Limb (tissue), 2 donors: ENCODE data around the gene MTIF3.
A peak's percentile ranks its signal among the peaks of the same experiment; 100 is the strongest.

Experiments
- DNase-seq, 2 donors: peaks; one replicate each; pipeline ENCODE4 v3.0.0-alpha.2; 2016; ENCODE audit errors: extremely low spot score in 2 of 2

MTIF3 gene, protein sequence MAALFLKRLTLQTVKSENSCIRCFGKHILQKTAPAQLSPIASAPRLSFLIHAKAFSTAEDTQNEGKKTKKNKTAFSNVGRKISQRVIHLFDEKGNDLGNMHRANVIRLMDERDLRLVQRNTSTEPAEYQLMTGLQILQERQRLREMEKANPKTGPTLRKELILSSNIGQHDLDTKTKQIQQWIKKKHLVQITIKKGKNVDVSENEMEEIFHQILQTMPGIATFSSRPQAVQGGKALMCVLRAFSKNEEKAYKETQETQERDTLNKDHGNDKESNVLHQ

GRCh38 chr13:27449936-27450828, at the start of gene MTIF3:
TSS of gene MTIF3 (minus strand) at chr13:27450564. CDS start at chr13:27440448, 10,116 bp downstream.
- DNase-seq = peak; percentile 93

DNA sequence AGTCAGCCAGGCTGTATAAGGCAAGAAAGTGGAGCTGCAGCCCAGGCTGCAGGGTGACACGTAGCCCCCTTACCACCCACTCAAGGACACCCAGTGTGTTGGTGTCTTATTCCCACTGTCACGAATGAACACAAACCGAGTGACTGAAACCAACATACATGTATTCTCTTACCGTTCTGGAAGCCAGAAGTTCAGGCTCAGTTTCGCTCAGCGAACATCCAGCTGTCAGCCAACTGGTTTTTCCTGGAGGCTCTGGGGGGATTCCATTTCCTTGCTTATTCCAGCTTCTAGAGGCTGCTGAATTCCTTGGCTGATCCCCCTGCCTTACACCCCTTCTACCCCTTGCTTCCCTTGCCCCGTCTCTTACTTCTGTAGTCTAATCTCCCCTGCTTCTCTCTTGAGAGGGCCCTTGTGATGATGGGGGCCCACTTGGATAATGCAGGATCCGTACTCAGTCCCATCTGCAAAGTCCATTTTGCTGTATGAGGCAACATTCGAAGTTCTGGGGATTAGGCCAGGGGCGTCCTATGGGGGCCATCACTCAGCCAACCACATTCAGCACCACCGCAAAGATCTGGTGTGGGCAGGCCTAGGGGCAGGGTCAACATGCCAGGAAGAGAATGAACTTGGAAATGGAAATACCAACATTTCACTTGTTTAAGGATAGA, 47.3 kb upstream of the MTIF3 start:
- peak; percentile 55 to 56 for DNase-seq

GRCh38 chr13:27496536-27497273, 46.3 kb upstream of the MTIF3 start:
- no peak for DNase-seq

DNA sequence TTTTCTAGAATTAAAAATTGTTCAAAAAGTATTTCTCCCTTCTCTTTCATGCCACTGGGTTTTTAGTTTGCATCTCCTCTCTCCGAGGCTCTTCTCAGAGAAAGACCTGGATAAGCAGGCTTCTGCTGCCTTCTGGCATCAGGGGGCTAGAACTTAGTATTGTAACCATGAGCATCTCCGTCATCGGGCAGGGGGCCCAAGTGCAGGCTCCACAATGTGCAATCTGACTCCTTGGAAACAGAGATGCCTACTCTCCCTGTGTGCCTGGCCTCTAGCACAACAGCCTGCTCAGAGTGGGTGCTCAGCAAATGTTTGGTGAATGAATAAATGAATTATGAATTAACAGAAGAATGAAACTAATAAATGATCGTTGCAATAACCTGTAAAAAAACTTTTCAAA, 45.6 kb upstream of the MTIF3 start:
- DNase-seq = no peak

- no peak for DNase-seq
Measured at GRCh38 chr13:27495551-27495950, 45.2 kb upstream of the MTIF3 start.

- no peak for DNase-seq
Measured at GRCh38 chr13:27493981-27494380, 43.6 kb upstream of the MTIF3 start.

GRCh38 chr13:27489456-27489855, 39.1 kb upstream of the MTIF3 start:
- DNase-seq = no peak

GRCh38 chr13:27487776-27488175, 37.4 kb upstream of the MTIF3 start:
- no peak for DNase-seq

GRCh38 chr13:27483421-27483820, 33.1 kb upstream of the MTIF3 start:
- no peak for DNase-seq

- DNase-seq = no peak
Measured at GRCh38 chr13:27482983-27483382, 32.6 kb upstream of the MTIF3 start.

DNA sequence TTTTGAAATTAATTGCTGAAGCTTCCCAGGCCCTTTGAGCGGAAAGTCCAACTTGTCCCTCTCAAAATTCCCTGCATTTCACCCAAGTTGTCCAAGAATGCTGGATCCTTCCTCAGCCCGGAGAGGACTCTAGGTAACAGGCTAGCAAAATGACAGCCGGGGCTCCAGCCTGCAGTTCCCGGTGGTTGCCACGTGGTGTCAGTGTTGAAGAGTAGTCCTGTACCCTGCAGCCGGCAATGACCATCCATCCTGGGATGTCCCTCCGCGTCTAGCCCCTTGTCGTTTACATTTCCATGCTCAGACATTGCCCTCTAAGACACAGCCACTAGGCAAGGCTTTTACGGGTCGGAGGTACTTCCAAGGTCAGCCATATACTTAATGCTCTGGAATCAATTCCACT, 31.4 kb upstream of the MTIF3 start:
- peak in 1 of 2 donors; percentile 50 for DNase-seq

- no peak for DNase-seq
Measured at GRCh38 chr13:27476943-27477703, 26.8 kb upstream of the MTIF3 start.

- no peak for DNase-seq
Measured at GRCh38 chr13:27474751-27475268, 24.4 kb upstream of the MTIF3 start.

DNA sequence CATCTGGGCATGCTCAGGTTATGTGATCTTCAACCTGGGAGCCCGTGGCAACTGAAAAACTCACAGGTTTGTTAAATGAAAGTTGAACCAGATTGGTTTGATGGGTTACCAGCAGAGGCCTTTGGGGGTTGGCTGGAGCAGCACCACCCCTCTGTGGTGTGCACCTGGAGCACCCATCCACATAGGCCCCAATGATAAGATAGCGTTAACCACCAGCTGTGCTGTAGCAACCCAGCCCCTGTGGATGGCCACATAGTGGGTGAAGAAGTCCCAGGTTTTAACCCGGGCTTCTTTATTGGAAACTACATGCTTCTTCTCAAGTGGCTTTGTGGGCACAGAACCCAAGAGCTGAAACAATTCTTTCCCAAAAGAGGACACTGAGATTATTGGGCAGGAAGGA, 22.6 kb upstream of the MTIF3 start:
- DNase-seq = no peak

DNA sequence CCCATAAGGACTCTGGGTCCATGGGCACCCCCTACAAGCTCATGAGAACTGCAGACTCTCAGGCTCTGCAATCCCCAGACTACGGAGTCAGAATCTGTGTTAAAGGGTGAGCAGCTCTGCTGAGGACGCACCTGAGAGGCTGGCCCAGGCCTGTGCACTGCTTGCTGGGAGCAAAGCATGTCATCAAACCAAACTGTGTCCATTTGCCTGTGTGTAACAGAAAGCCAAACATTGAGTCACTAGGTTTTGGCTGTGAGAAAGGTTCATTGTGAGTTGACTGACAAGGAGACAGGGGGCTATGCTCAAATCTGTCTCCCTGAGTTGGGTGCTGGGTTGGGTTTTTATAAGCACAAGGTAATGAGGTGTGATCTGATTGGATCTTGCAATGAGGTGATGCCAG, 22.1 kb upstream of the MTIF3 start:
- DNase-seq = no peak

- no peak for DNase-seq
Measured at GRCh38 chr13:27470075-27470820, 19.9 kb upstream of the MTIF3 start.

DNA sequence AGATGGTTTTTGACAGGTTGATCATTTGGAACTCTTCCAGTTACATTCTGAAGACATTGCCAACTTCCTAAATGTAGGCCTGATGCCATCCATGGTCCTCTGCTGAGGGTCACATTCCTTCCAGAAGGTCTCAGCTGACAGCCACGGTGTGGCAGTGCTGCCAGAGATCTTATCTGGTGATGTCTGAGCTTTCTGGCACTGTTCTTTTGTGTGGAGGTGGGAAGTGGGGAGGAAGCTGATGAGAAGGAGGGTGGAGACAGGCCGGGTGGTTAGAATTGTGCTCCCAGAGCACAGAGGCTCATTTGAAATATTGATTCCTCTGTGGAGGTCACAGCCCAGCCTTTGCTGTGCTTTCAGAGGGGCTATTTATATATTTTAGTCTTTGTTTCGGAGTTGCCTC, 16.1 kb upstream of the MTIF3 start:
- DNase-seq = no peak

- DNase-seq = no peak
Measured at GRCh38 chr13:27465611-27466010, 15.2 kb upstream of the MTIF3 start.

GRCh38 chr13:27463500-27463899, 13.1 kb upstream of the MTIF3 start:
- no peak for DNase-seq
